Neuron (in vitro differentiated cells): ENCODE results near the gene SPATA6.
"Not testable (repeated sequence)": the region's sequence is repeated elsewhere in the genome, so short reads cannot be mapped to it uniquely, and the experiment has no call there.

Source experiments
- H2AFZ ChIP-seq: one replicate; pipeline ENCODE4 v1.6.1; 2013; ENCODE audit warnings: low read depth, mild to moderate bottlenecking, inconsistent platforms, low read length, moderate library complexity
- H3K27me3 ChIP-seq: one replicate; pipeline ENCODE4 v1.6.1; 2013; ENCODE audit warnings: low read length; ENCODE audit not compliant: insufficient read depth
- H3K36me3 ChIP-seq: one replicate; pipeline ENCODE4 v1.6.1; 2013; ENCODE audit warnings: low read length; ENCODE audit not compliant: insufficient read depth
- H3K4me1 ChIP-seq: one replicate; pipeline ENCODE4 v1.6.1; 2013; ENCODE audit warnings: low read length; ENCODE audit not compliant: insufficient read depth
- H3K4me3 ChIP-seq: 2 replicates; pipeline ENCODE4 v1.5.1; 2013; ENCODE audit warnings: mild to moderate bottlenecking, low read length, moderate library complexity
- H3K9me3 ChIP-seq: one replicate; pipeline ENCODE4 v1.6.1; 2013; ENCODE audit warnings: low read length

The SPATA6 gene

DNA sequence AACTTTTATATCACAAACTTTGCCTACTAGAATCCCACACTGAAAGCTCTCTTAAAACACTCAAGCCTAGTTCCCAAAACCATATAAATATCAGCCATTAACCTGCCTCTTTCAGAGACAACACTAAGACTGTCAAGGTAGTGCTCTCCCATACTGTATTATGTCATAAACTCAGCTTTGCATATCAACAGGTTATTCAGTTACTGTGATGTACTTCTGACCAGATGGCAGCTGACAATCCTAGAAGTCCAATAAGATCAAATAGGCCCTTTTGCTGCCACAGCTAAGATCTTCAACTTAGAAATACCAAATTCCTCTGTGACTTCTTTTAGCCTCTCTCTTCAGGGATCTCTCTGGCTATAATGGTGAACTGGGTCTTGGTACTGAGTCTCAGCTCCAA, 97.2 kb downstream of the SPATA6 start:
- Histone ChIP-seq H3K4me1 (no peaks in the 10 kb centered on the region), H3K36me3 (no peaks in the 10 kb centered on the region), H2AFZ (no peak overlapping the region), H3K4me3 (no peak overlapping the region), H3K9me3 (peaks cover 11% of the 10 kb centered on the region), H3K27me3 (no peaks in the 10 kb centered on the region)

GRCh38 chr1:48371598-48371997, 100.4 kb downstream of the SPATA6 start:
- H3K4me1 ChIP-seq: no peaks in the 10 kb centered on the region
- H3K36me3 ChIP-seq: no peaks in the 10 kb centered on the region
- no peak overlapping the region for H2AFZ ChIP-seq
- H3K9me3 ChIP-seq: peaks cover 19% of the 10 kb centered on the region
- H3K27me3 ChIP-seq: no peaks in the 10 kb centered on the region
- no peak overlapping the region for H3K4me3 ChIP-seq

- Histone ChIP-seq H3K27me3 (no peaks in the 10 kb centered on the region), H2AFZ (no peak overlapping the region), H3K9me3 (no peaks in the 10 kb centered on the region), H3K4me3 (no peak overlapping the region), H3K36me3 (no peaks in the 10 kb centered on the region), H3K4me1 (no peaks in the 10 kb centered on the region)
These were observed 109.1 kb downstream of the SPATA6 start for GRCh38 chr1:48362901-48363300.

GRCh38 chr1:48356901-48357300, 115.1 kb downstream of the SPATA6 start:
- Histone ChIP-seq H3K27me3 (no peaks in the 10 kb centered on the region), H3K4me3 (no peak overlapping the region), H3K9me3 (no peaks in the 10 kb centered on the region), H3K4me1 (no peaks in the 10 kb centered on the region), H3K36me3 (peaks cover 2% of the 10 kb centered on the region), H2AFZ (no peak overlapping the region)

GRCh38 chr1:48344373-48344772, 127.6 kb downstream of the SPATA6 start:
- no peak overlapping the region for H2AFZ ChIP-seq
- H3K9me3 ChIP-seq: peaks cover 2% of the 10 kb centered on the region
- no peaks in the 10 kb centered on the region for H3K27me3 ChIP-seq
- no peak overlapping the region for H3K4me3 ChIP-seq
- no peaks in the 10 kb centered on the region for H3K36me3 ChIP-seq
- no peaks in the 10 kb centered on the region for H3K4me1 ChIP-seq

GRCh38 chr1:48341221-48341620, 130.8 kb downstream of the SPATA6 start:
- Histone ChIP-seq H3K9me3 (no peaks in the 10 kb centered on the region), H2AFZ (no peak overlapping the region)

DNA sequence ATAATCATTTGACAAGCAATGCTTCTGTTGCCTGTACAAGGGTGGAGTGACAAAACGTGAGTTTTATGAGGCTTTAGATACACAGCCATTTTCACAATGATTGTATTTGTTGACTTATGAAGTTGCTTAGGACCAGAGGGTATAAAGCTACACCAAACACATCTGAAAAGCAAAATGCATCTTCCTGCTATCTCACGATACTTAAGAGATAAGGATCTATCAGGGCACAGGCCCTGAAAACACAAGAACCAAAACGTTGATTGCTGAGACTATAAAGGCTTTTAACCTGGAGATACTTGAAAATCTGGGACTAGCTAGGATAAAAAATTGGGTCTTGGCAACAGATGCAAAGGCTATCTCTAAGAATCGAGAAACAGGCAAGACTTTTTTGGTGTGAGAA, 133.7 kb downstream of the SPATA6 start:
- Histone ChIP-seq H3K36me3 (no peaks in the 10 kb centered on the region), H3K27me3 (no peaks in the 10 kb centered on the region), H3K4me3 (no peak overlapping the region), H3K9me3 (no peaks in the 10 kb centered on the region), H3K4me1 (no peaks in the 10 kb centered on the region), H2AFZ (no peak overlapping the region)

More at GRCh38 chr1:48341221-48341620, 130.8 kb downstream of the SPATA6 start:
- H3K36me3 ChIP-seq: no peaks in the 10 kb centered on the region
- no peak overlapping the region for H3K4me3 ChIP-seq
- H3K27me3 ChIP-seq: no peaks in the 10 kb centered on the region
- no peaks in the 10 kb centered on the region for H3K4me1 ChIP-seq

DNA sequence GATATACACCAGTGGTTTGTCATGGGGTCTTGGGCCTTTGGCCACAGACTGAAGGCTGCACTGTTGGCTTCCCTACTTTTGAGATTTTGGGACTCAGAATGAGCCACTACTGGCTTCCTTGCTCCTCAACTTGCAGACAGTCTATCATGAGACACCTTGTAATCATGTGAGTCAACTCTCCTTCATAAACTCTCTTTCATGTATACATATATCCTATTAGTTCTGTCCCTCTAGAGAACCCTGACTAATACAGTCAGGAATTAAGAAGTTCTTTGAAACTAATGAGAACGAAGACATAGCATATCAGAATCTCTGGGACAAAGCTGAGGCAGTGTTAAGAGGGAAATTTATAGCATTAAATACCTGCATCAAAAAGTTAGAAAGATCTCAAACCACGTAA, 138.7 kb downstream of the SPATA6 start:
- Histone ChIP-seq H3K36me3 (no peaks in the 10 kb centered on the region), H2AFZ (no peak overlapping the region), H3K4me3 (no peak overlapping the region), H3K9me3 (peaks cover 7% of the 10 kb centered on the region), H3K27me3 (no peaks in the 10 kb centered on the region), H3K4me1 (no peaks in the 10 kb centered on the region)

DNA sequence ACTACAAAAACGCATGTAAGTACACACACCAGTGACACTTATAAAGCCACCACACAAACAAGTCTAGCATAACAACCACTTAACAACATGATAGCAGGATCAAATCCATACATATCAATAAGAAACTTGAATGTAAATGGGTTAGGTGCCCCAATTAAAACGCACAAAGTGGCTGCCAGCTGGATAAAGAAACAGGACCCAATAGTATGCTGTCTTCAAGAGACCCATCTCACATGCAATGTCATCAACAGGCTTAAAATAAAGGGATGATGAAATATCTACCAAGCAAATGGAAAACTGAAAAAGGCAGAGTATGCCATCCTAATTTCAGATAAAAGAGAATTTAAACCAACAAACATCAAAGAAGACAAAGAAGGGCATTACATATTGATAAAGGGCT, 139.9 kb downstream of the SPATA6 start:
- no peaks in the 10 kb centered on the region for H3K4me1 ChIP-seq
- no peaks in the 10 kb centered on the region for H3K27me3 ChIP-seq
- H3K4me3 ChIP-seq: no peak overlapping the region
- peaks cover 7% of the 10 kb centered on the region for H3K9me3 ChIP-seq
- no peak overlapping the region for H2AFZ ChIP-seq
- H3K36me3 ChIP-seq: no peaks in the 10 kb centered on the region

DNA sequence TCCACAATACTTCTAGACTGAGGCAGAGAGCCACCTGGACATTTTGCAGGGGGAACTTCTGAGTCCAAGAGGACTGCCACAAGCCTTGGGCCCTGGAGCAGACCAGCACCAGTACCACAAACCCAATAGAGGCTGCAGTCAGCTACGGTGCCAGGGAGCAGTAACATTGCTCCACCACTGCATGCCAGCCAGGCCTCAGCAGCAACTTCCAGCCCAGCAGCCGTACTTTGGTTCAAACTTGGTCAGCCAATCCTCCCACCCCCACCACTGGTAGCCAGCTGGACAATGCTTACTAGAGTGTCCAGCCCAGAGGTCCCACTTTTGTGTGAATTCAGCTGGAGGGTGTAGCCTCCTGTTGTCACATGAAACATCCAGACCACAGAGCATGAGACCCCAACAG, 142.1 kb downstream of the SPATA6 start:
- H3K27me3 ChIP-seq: no peaks in the 10 kb centered on the region
- no peak overlapping the region for H2AFZ ChIP-seq
- H3K36me3 ChIP-seq: peaks cover 3% of the 10 kb centered on the region
- no peak overlapping the region for H3K4me3 ChIP-seq
- H3K4me1 ChIP-seq: no peaks in the 10 kb centered on the region
- H3K9me3 ChIP-seq: peaks cover 14% of the 10 kb centered on the region

DNA sequence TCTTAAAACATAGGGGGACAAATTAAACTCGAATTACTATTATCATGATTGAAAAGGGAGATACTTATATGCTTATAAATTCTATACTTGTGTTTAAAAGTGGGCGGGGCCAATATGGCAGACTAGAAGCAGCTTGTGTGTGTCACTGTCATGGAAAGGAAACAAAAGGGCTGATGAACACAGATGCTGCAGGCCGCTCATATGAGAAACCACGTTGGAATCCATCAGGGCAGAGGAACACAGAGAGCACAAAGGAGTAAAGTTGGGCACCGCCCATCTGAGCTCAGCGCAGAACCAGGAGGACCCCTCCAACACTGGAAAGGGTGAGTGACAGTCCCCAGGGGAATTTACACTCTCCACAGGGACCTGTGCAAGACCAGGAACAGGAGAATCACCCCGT, 142.5 kb downstream of the SPATA6 start:
- peaks cover 16% of the 10 kb centered on the region for H3K9me3 ChIP-seq
- no peaks in the 10 kb centered on the region for H3K27me3 ChIP-seq
- H3K36me3 ChIP-seq: peaks cover 3% of the 10 kb centered on the region
- no peaks in the 10 kb centered on the region for H3K4me1 ChIP-seq
- no peak overlapping the region for H3K4me3 ChIP-seq
- H2AFZ ChIP-seq: no peak overlapping the region

GRCh38 chr1:48311829-48312228, 160.2 kb downstream of the SPATA6 start:
- not testable (repeated sequence) for H3K4me3 ChIP-seq, H2AFZ ChIP-seq, H3K36me3 ChIP-seq, H3K27me3 ChIP-seq, H3K9me3 ChIP-seq, H3K4me1 ChIP-seq

DNA sequence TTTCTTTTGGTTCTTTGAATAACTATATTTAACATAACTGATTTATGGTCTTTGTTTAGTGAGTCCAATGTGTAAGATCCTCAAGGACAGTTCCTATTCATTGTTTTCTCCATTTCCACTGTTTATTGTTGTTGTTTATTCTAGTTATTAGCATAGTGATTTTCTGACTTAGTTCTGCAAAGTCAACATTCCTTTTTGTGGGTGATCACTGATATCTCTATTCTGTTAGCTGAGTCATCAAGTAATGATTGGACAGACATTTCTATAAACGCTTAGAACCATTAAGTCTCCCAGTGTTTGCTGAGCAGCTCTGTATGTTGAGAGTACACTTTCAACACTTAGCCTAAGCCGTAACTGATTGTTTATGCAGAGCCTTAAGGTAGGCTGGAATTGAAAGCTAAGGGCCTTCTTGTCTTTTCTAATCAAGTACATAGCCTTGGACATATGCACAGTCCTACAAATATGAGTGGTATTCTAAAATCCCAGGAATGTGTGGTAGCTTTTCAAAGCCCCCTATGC, 162.4 kb downstream of the SPATA6 start:
- Histone ChIP-seq H2AFZ (no peak overlapping the region), H3K27me3 (no peaks in the 10 kb centered on the region), H3K9me3 (peaks cover 2% of the 10 kb centered on the region), H3K36me3 (no peaks in the 10 kb centered on the region), H3K4me1 (peaks cover 6% of the 10 kb centered on the region), H3K4me3 (no peak overlapping the region)

GRCh38 chr1:48302652-48303051, 169.4 kb downstream of the SPATA6 start:
- Histone ChIP-seq H3K4me1 (no peaks in the 10 kb centered on the region), H3K36me3 (no peaks in the 10 kb centered on the region), H3K27me3 (no peaks in the 10 kb centered on the region), H3K9me3 (no peaks in the 10 kb centered on the region), H3K4me3 (no peak overlapping the region), H2AFZ (no peak overlapping the region)
